Panc1 (cell line): ENCODE data around the gene CST4. TPM values are rescaled to one million over a fixed set of nuclear protein-coding genes. Genes with fewer than 3 reads are reported as not detected.

ENCODE experiments used
- ATAC-seq: fragments of 200-7000 bp; cut with Tn5 transposase; 2 replicates; pipeline ENCODE4 v1.9.1; 2020; ENCODE audit warnings: mild to moderate bottlenecking, moderate library complexity
- BruUV-seq: library from RNA; stranded (reverse); fragments of 400-500 nt; replicated peaks from 2 replicates; lab custom pipeline; 2021; lab: Mats Ljungman, UMichigan
- CTCF ChIA-PET: fragments of 300-600 bp; sonication (Branson Sonifier 250); formaldehyde crosslinking; loops from one replicate; lab custom pipeline; 2022; ENCODE audit warnings: antibody characterized with exemption; lab: Charles Lee
- POLR2A ChIA-PET: fragments of 300-600 bp; sonication (Branson Sonifier 250); formaldehyde crosslinking; loops from one replicate; lab custom pipeline; 2022; ENCODE audit warnings: antibody characterized with exemption; lab: Charles Lee
- DNase-seq: peaks from one replicate; pipeline ENCODE4 v3.0.0-alpha.2; 2010; ENCODE audit warnings: low read depth, low spot score
- H3K27ac ChIP-seq: 2 replicates; pipeline ENCODE4 v1.5.1; 2011; ENCODE audit warnings: mild to moderate bottlenecking, low read length, inconsistent platforms
- H3K27me3 ChIP-seq: fragments of 200-500 bp; sonication (Bioruptor generic); 2 replicates; pipeline ENCODE4 v1.6.0; 2014; ENCODE audit warnings: low read length, inconsistent platforms; ENCODE audit not compliant: control insufficient read depth, insufficient read depth
- H3K36me3 ChIP-seq: fragments of 200-500 bp; sonication (Bioruptor generic); 2 replicates; pipeline ENCODE4 v1.5.1; 2014; ENCODE audit warnings: inconsistent platforms, mild to moderate bottlenecking, low read length, moderate library complexity; ENCODE audit not compliant: control insufficient read depth, insufficient read depth
- H3K4me1 ChIP-seq: 2 replicates; pipeline ENCODE4 v1.5.1; 2011; ENCODE audit warnings: inconsistent platforms, mild to moderate bottlenecking, low read length, moderate library complexity; ENCODE audit not compliant: control insufficient read depth, insufficient read depth
- H3K4me3 ChIP-seq, 2 experiments: 2 replicates each; pipeline ENCODE4 v1.5.1; 2011 to 2012; ENCODE audit warnings: low read depth in 2 of 2, low read length in 2 of 2, mild to moderate bottlenecking in 2 of 2, inconsistent platforms in 1 of 2, moderate library complexity in 1 of 2
- H3K9me3 ChIP-seq: fragments of 200-500 bp; sonication (Bioruptor generic); 2 replicates; pipeline ENCODE4 v1.5.1; 2014; ENCODE audit warnings: low read depth, mild to moderate bottlenecking, inconsistent platforms, low read length, moderate library complexity; ENCODE audit not compliant: control insufficient read depth, insufficient read depth
- CTCF ChIP-seq: fragments of 450-650 bp; IDR thresholded peaks from 2 replicates; pipeline ENCODE4 v1.5.1; 2017; ENCODE audit warnings: mild to moderate bottlenecking
- REST ChIP-seq, 2 experiments: IDR thresholded peaks; 2 replicates each; pipeline ENCODE4 v1.6.1; 2011 to 2012; ENCODE audit warnings: low read depth in 2 of 2, control low read depth in 1 of 2, low read length in 1 of 2, mild to moderate bottlenecking in 1 of 2, moderate library complexity in 1 of 2; ENCODE audit not compliant: insufficient read depth in 1 of 2
- SIN3A ChIP-seq: IDR thresholded peaks from 2 replicates; pipeline ENCODE4 v1.6.1; 2012; ENCODE audit warnings: low read depth, mild to moderate bottlenecking, low read length, moderate library complexity, borderline replicate concordance; ENCODE audit not compliant: insufficient read depth
- TCF7L2 ChIP-seq: IDR thresholded peaks from 2 replicates; pipeline ENCODE4 v1.6.1; 2011; ENCODE audit warnings: mild to moderate bottlenecking, low read depth, low read length, inconsistent platforms
- in situ Hi-C: cut with HindIII; loops from 2 replicates; pipeline ENCODE4 v1.10.0; 2016; ENCODE audit warnings: low sequenced_read_pairs, low pct_unique_long_range_greater_than_20kb
- intact Hi-C: fragments of 100-400 bp; cut with micrococcal nuclease; formaldehyde crosslinking; loops from one replicate; pipeline ENCODE4 v1.10.0; 2022; ENCODE audit not compliant: unreplicated experiment
- total RNA-seq: library from RNA; stranded (reverse); gene quantifications from one replicate; pipeline ENCODE4 v1.2.1, GENCODE V29; 2021; ENCODE audit not compliant: unreplicated experiment

CST4 gene
- total RNA-seq, 1 experiment from 2014 or later, result not detected

DNA sequence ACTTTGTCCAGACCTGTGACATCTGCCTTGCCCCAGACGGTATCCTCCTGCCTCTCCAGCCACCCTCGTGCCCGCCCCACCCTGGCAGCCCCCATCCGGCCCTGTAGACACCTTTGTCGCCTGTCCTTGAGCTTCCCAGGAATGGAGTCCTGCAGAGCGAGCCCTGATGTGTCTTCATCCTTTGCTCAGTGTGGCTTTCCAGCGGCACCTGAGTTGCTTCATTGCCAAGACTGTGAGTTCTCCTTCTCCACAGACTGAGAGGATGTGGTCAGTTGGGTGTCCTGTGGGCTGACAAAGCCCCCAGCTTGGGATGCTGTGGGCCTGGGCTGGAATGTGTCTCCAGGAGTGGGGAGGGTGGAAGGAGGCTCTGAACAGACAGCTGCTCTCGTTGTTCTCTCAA, 1.7 kb upstream of the CST4 start:
- ATAC-seq (no peak), DNase-seq (no peak)
- intact Hi-C loops, result no loop called here
- Histone ChIP-seq H3K27me3 (0 out of 2 replicates have a peak, but pooled peaks cover 2% of the 10 kb centered on the region), H3K4me1 (no peaks in the 10 kb centered on the region), H3K27ac (no peak overlapping the region), H3K9me3 (no peaks in the 10 kb centered on the region), H3K4me3 (no peak overlapping the region), H3K36me3 (no peaks in the 10 kb centered on the region)
- ChIA-PET CTCF (no interaction called here), POLR2A (no interaction called here)
- in situ Hi-C loops, result no loop called here
- no TSS peak for BruUV-seq
- no peak for TF ChIP-seq REST (IDR thresholded peaks at IDR 0.05; ENCODE audit: insufficient read depth in 1 of 2, low read depth in 2 of 2, low read length in 1 of 2)
- TF ChIP-seq TCF7L2, result no peak
- no peak for TF ChIP-seq CTCF

DNA sequence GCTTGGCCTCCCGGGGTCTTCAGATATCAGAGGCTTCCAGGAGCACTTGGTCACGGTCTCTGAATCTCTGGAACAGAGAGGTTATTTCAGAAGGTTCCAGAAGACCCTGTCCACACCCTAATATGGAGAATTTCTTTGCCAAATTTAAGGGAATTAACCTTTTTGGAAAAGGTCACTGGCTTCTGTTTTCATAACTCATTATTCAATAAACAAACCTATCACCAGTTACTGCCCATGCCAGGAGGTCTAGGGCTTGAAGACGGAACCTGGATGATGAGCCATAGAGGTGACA, 507 bp upstream of the CST4 start:
- intact Hi-C loops, result no loop called here
- Histone ChIP-seq H3K27me3 (0 out of 2 replicates have a peak, but pooled peaks cover 2% of the 10 kb centered on the region), H3K9me3 (no peaks in the 10 kb centered on the region), H3K4me1 (no peaks in the 10 kb centered on the region), H3K27ac (no peak overlapping the region), H3K4me3 (no peak overlapping the region), H3K36me3 (no peaks in the 10 kb centered on the region)
- POLR2A ChIA-PET, result no interaction called here
- TF ChIP-seq TCF7L2 (no peak), REST (IDR thresholded peaks at IDR 0.05; ENCODE audit: insufficient read depth in 1 of 2, low read depth in 2 of 2, low read length in 1 of 2) (no peak), SIN3A (no peak), CTCF (no peak)
- no TSS peak for BruUV-seq
- ATAC-seq (no peak), DNase-seq (no peak)
- CTCF ChIA-PET, result no interaction called here
- in situ Hi-C loops, result no loop called here
